Activated CD4-positive, alpha-beta T cell treated with anti-CD3 and anti-CD28 coated beads, Interleukin-2, amount 50 U/mL, for 1 hour (primary cell): ENCODE data around the gene ADGRF5.
"Not testable (repeated sequence)": the region's sequence is repeated elsewhere in the genome, so short reads cannot be mapped to it uniquely, and the experiment has no call there.

Experiments used
- DNase-seq: peaks from one replicate; pipeline ENCODE4 v3.0.0-alpha.2; 2020

ADGRF5 gene

DNA sequence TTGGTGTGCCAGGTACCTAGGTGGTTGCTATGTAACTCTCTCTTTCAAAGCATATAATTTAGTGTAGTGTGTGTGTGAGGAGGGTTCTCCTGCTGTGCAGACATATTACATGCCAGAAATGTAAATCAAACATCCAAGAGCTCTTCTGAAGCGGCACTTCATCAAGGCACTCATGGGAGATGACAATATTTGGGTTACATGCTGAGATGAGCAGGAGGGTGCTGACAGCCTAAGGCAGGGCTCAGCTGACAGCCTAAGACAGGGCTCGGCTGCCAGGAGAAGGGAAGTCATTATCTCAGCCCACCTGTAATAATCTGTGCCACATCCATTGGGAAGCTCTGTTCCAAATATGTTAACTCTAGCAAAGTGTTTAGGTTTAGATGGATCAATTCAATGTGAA, 39.1 kb downstream of the ADGRF5 start:
- DNase-seq, result no peak

- no peak for DNase-seq
Measured at GRCh38 chr6:46879003-46879402, 42.7 kb downstream of the ADGRF5 start.

- DNase-seq, result no peak
Measured at GRCh38 chr6:46876126-46876525, 45.6 kb downstream of the ADGRF5 start.

GRCh38 chr6:46867411-46867810, 54.3 kb downstream of the ADGRF5 start:
- no peak for DNase-seq

- no peak for DNase-seq
Measured at GRCh38 chr6:46865221-46865620, 56.5 kb downstream of the ADGRF5 start.

DNA sequence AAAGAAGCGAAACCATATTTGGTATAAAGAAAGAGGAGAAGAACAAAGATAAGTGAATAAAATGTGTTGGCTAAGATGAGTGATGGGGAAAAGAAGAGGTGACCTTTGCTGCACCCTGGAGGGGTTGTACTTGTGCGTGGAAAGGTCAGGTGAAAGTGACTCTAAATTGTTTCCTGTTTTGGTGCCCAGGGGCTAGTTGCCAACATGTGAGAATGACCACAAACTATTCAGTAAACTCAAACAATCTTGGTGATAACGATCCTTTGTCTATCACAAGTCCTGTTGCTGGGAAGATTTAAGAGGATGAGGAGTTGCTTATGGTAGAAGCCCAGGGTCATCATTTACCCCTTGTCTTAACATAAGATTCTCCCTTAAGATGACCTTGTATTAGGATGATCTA, 57.9 kb downstream of the ADGRF5 start:
- DNase-seq, result no peak

DNA sequence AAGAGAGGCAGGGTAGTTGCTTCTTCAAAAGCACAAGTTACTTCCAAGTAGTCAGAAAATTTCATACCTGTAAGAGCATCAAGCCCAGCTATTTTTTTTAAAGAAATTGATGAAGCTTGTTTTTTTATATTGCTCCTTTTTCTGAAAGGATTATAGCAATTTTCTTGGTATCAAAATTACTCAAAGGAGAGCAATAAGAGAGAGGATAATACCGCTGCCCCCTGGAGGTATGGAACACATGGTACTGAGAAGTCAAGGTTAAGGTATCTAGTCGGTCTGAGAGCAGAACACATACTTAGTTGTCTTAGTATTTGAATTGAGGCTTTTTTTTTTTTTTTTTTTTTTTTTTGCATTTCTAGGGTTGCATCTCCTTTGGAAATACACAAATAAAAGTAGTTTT, 59.4 kb downstream of the ADGRF5 start:
- no peak for DNase-seq

GRCh38 chr6:46855966-46856365, 65.8 kb downstream of the ADGRF5 start:
- DNase-seq, result peak; percentile 8

GRCh38 chr6:46851576-46851975, 70.2 kb downstream of the ADGRF5 start:
- DNase-seq, result not testable (repeated sequence)

GRCh38 chr6:46850792-46851191, 70.9 kb downstream of the ADGRF5 start:
- DNase-seq, result no peak

- DNase-seq, result no peak
Measured at GRCh38 chr6:46849361-46849690, 72.4 kb downstream of the ADGRF5 start.

DNA sequence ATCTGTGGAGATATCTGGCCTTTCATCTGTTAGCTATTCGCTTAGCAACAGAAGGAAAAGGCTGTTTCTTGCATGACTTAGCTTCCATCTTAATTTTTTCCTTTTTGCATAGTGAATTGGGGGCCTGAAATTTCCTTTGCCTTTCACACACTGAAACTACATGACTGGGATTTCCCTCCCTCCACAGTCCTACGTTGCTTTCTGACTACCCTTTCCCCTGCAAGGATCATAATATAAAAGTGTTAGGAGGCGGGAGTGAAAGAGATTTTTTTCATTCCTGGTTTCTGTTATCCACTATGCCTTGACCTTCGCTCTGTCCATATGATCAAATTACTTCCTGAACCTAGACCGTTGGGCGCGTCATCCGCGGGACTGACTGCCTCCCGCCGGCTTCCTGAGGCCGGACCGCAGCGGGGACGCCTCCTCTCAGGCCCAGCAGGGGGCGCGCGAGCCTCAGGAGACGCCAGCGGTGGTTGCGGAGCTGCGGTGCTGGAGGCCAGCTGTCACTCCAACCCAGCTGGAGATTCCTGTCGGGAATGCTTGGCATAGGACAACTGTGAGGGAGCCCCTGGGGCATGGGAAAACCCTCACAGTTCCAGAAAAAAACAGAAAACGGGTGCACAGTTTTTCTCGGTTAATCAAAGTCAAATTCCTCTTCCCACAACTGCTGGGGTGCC, 72.9 kb downstream of the ADGRF5 start:
- peak; percentile 43 for DNase-seq

DNA sequence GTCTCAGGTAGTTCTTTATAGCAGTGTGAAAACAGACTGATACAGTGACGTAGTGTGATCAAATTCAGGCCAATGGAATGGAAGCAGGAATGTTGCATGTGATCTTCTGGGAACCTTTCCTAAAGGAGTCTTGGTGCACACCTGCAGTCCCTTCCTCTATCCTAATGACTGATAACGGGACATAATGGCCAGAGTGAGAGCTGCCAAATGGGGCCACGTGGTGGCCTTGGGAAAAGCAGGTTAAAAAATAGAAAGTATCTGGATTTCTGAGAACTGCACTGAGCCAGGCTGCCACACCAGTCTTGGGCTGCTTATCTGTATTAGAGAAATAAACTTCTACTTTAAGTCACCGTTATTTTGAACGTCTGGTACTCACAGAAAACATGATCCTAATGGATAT, 76.6 kb downstream of the ADGRF5 start:
- DNase-seq, result no peak

- not testable (repeated sequence) for DNase-seq
Measured at GRCh38 chr6:46842252-46842846, 79.4 kb downstream of the ADGRF5 start.

- DNase-seq, result no peak
Measured at GRCh38 chr6:46838033-46838432, 83.7 kb downstream of the ADGRF5 start.

- not testable (repeated sequence) for DNase-seq
Measured at GRCh38 chr6:46834991-46835390, 86.7 kb downstream of the ADGRF5 start.

DNA sequence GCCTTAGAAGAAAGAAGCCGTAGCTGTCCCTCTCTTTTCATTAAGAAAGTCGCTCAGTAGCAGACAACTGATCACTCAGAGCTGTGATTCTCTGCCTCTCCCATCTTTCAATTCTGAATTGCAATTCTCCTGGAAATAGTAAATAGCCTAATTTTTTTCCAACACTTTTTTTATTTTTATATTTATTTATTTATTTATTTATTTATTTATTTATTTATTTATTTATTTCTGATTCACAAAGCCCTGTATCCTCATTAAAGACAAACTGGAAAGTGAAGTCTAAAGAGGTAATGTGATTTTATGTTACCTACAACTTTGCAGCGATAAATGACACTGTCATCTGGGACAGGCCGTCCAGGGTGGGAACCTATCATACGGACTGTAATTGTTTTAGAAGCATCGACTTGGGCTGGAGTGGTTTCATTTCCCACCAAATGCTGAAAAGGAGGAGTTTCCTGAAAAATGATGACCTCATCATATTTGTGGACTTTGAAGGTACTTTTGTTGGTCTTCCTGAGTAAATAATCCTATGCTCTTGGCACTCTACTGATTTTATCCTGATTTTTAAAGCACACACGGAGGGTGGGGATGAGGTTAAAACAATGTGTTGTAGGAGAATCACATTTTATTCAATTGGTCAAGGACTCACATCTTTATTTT, 87.4 kb downstream of the ADGRF5 start:
- not testable (repeated sequence) for DNase-seq

GRCh38 chr6:46832816-46833215, 88.9 kb downstream of the ADGRF5 start:
- DNase-seq, result no peak

- no peak for DNase-seq
Measured at GRCh38 chr6:46828939-46829338, 92.8 kb downstream of the ADGRF5 start.

DNA sequence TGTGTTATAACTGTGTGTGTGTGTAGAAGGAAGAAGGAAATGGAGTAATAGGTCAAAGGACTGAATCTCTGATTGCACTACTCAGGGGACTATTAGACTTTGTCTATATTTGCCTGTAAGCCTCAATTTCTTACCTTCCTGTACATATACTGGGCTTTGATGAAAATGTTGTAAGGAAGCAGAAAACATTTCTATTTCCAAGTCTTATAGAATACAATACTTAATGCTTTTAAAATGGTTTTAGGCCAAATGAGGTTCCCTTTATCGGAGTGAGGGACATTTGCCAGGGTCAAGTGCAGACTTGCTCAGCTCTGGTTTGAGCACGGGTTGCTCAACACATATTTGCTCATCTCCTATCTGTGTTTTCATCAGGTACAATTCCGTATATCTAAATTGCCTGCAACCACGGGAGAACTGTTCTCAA, 100.3 kb downstream of the ADGRF5 start:
- DNase-seq, result no peak

- DNase-seq, result no peak
Measured at GRCh38 chr6:46819561-46819960, 102.2 kb downstream of the ADGRF5 start.

- DNase-seq, result no peak
Measured at GRCh38 chr6:46816626-46817025, 105.1 kb downstream of the ADGRF5 start.

- DNase-seq, result no peak
Measured at GRCh38 chr6:46815130-46815529, 106.6 kb downstream of the ADGRF5 start.

GRCh38 chr6:46808806-46809205, 112.9 kb downstream of the ADGRF5 start:
- DNase-seq, result no peak
